Sigmoid colon (tissue), 7 donors: ENCODE measurements around the gene ASMTL. TPM values are rescaled to one million over a fixed set of nuclear protein-coding genes. Genes with fewer than 3 reads are reported as not detected.
A peak's percentile ranks its signal among the peaks of the same experiment; 100 is the strongest.

ENCODE experiments used
- DNase-seq: peaks from one replicate; pipeline ENCODE4 v3.0.0-alpha.2; 2019
- H3K27ac ChIP-seq, 4 donors: fragments of 200-600 bp; sonication (generic); one replicate each; pipeline ENCODE4 v1.5.1; 2016 to 2019; ENCODE audit warnings: mild to moderate bottlenecking in 1 of 4
- H3K27me3 ChIP-seq, 3 donors: fragments of 200-600 bp; sonication (generic); one replicate each; pipeline ENCODE4 v1.5.1; 2019; ENCODE audit warnings: mild to moderate bottlenecking in 1 of 3
- H3K36me3 ChIP-seq, 4 donors: fragments of 200-600 bp; sonication (generic); one replicate each; pipeline ENCODE4 v1.5.1; 2016 to 2019
- H3K4me1 ChIP-seq, 4 donors: fragments of 200-600 bp; sonication (generic); one replicate each; pipeline ENCODE4 v1.5.1; 2017 to 2019
- H3K4me3 ChIP-seq, 4 donors: fragments of 200-600 bp; sonication (generic); one replicate each; pipeline ENCODE4 v1.5.1; 2017 to 2019; ENCODE audit warnings: mild to moderate bottlenecking in 2 of 4, moderate library complexity in 1 of 4
- H3K9me3 ChIP-seq, 4 donors: fragments of 200-600 bp in 3 of 4; sonication (generic) in 3 of 4; one replicate each; pipeline versions ENCODE4 v1.5.1 to v1.6.1; 2013 to 2019
- EP300 ChIP-seq, 4 donors: sonication (generic); formaldehyde crosslinking; IDR thresholded peaks; one replicate each; pipeline ENCODE4 v1.6.1; 2017; ENCODE audit warnings: antibody characterized with exemption in 4 of 4
- POLR2A ChIP-seq, 2 donors: fragments of 450-650 bp; IDR thresholded peaks; one replicate each; pipeline ENCODE4 v1.6.1; 2016; ENCODE audit warnings: antibody characterized with exemption in 2 of 2, mild to moderate bottlenecking in 2 of 2, moderate library complexity in 2 of 2
- POLR2AphosphoS5 ChIP-seq, 4 donors: sonication (generic); formaldehyde crosslinking; IDR thresholded peaks; one replicate each; pipeline ENCODE4 v1.6.1; 2017; ENCODE audit warnings: antibody characterized with exemption in 4 of 4
- WGBS, 2 donors: extraction: QIAGEN DNeasy Blood & Tissue Kit; methylation state at CpG; one replicate each; pipeline ENCODE4 v1.1.7; 2013; 5-methylcytosine and 5-hydroxymethylcytosine counted together
- intact Hi-C: fragments of 100-400 bp; cut with DNase I; formaldehyde crosslinking; loops from one replicate; pipeline ENCODE4 v1.15.1; 2023
- polyA plus RNA-seq, 3 donors: library from polyadenylated mRNA; stranded (reverse); fragments of 200-250 nt; gene quantifications; one replicate each; pipeline ENCODE4 v1.2.3, GENCODE V29; 2013
- total RNA-seq, 4 donors: library from RNA; depleted of rRNA; stranded (reverse); fragments of >200 nt; gene quantifications; one replicate each; pipeline ENCODE4 v1.1.0, GENCODE V29; 2016
- TF ChIP-seq, protein P1 (sequence below), 4 experiments: fragments of 450-650 bp in 3 of 4; fragments of 200-600 bp in 1 of 4; IDR thresholded peaks; one replicate each; pipeline ENCODE4 v1.5.1; 2016 to 2019; ENCODE audit warnings: antibody characterized with exemption in 4 of 4, mild to moderate bottlenecking in 3 of 4, moderate library complexity in 2 of 4
- donor health status: healthy with polysubstance abuse.
- donor health status: Bipolar disorder and iron deficiency.
- donor health status: healthy.

ASMTL gene
- total and polyA plus RNA-seq, 7 donors = 11.8 to 30.6 (median 24.0) TPM

- Histone ChIP-seq H3K36me3 (peaks cover 0 to 29% (median 4%) of the 10 kb centered on the region in 4 donors), H3K27ac (no peak overlapping the region), H3K4me3 (no peak overlapping the region), H3K4me1 (peaks cover 0 to 22% (median 18%) of the 10 kb centered on the region in 4 donors), H3K9me3 (no peaks in the 10 kb centered on the region), H3K27me3 (no peaks in the 10 kb centered on the region)
- TF ChIP-seq, protein P1, sequence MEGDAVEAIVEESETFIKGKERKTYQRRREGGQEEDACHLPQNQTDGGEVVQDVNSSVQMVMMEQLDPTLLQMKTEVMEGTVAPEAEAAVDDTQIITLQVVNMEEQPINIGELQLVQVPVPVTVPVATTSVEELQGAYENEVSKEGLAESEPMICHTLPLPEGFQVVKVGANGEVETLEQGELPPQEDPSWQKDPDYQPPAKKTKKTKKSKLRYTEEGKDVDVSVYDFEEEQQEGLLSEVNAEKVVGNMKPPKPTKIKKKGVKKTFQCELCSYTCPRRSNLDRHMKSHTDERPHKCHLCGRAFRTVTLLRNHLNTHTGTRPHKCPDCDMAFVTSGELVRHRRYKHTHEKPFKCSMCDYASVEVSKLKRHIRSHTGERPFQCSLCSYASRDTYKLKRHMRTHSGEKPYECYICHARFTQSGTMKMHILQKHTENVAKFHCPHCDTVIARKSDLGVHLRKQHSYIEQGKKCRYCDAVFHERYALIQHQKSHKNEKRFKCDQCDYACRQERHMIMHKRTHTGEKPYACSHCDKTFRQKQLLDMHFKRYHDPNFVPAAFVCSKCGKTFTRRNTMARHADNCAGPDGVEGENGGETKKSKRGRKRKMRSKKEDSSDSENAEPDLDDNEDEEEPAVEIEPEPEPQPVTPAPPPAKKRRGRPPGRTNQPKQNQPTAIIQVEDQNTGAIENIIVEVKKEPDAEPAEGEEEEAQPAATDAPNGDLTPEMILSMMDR (IDR thresholded peaks at IDR 0.05) = no peak
- TF ChIP-seq POLR2A (IDR thresholded peaks at IDR 0.05) = no peak
- no peak for TF ChIP-seq POLR2AphosphoS5 (IDR thresholded peaks at IDR 0.05)
- TF ChIP-seq EP300 (IDR thresholded peaks at IDR 0.05) = no peak
- WGBS, 2 donors = 77 to 85% methylated on average over 15 of the region's 15 CpGs
- DNase-seq = peak; percentile 62
- intact Hi-C loops = no loop called here
Measured at GRCh38 chrX:1397001-1397400, 55.7 kb downstream of the ASMTL start.

DNA sequence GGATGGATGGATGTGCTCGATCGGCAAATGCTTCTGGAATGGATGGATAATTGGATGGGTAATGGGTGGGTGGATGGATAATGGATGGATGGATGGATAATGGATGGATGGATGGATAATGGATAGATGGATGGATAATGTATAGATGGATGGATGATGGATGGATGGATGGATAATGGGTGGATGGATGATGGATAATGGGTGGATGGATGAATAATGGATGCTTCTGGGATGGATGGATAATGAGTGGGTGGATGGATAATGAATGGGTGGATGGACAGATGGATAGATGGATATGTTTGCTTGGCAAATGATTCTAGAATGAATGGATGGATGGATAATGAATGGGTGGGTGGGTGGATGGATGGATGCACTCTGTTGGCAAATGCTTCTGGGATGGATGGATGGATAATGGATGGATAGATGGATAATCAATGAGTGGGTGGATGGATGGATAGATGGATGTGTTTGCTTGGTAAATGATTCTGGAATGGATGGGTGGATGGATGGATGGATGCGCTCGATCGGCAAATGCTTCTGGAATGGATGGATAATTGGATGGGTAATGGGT is 57.0 kb downstream of the ASMTL start:
- Histone ChIP-seq H3K27me3 (no peaks in the 10 kb centered on the region), H3K9me3 (no peaks in the 10 kb centered on the region), H3K4me1 (peaks cover 0 to 25% (median 23%) of the 10 kb centered on the region in 4 donors), H3K4me3 (no peak overlapping the region), H3K36me3 (peaks cover 0 to 17% (median 2%) of the 10 kb centered on the region in 4 donors), H3K27ac (no peak overlapping the region)
- intact Hi-C loops = no loop called here
- no peak for DNase-seq
- 98 to 99% methylated on average over 5 of the region's 5 CpGs for WGBS, 2 donors
- TF ChIP-seq POLR2A (IDR thresholded peaks at IDR 0.05) (no peak), POLR2AphosphoS5 (IDR thresholded peaks at IDR 0.05) (no peak), EP300 (IDR thresholded peaks at IDR 0.05) (no peak)
- TF ChIP-seq, protein P1 (IDR thresholded peaks at IDR 0.05) = no peak

- TF ChIP-seq EP300 (IDR thresholded peaks at IDR 0.05) = no peak
- TF ChIP-seq POLR2A (IDR thresholded peaks at IDR 0.05) = no peak
- TF ChIP-seq, protein P1 (IDR thresholded peaks at IDR 0.05) = no peak
- no peak for TF ChIP-seq POLR2AphosphoS5 (IDR thresholded peaks at IDR 0.05)
- H3K4me1 ChIP-seq = peaks cover 0 to 34% (median 31%) of the 10 kb centered on the region in 4 donors
- H3K9me3 ChIP-seq = no peaks in the 10 kb centered on the region
- peak; percentile 66 for DNase-seq
- intact Hi-C loops = loop anchor here (5.0 kb wide), 1 partner anchor 197 kb away; the partner anchor contains the start of gene AKAP17A
- 90 to 96% methylated on average over 22 of the region's 22 CpGs for WGBS, 2 donors
- H3K4me3 ChIP-seq = no peak overlapping the region
- H3K27ac ChIP-seq = peak overlapping the region in 2 of 4 donors; percentile 32 to 99
- H3K27me3 ChIP-seq = no peaks in the 10 kb centered on the region
- peaks cover 0 to 17% (median 7%) of the 10 kb centered on the region in 4 donors for H3K36me3 ChIP-seq
Measured at GRCh38 chrX:1394731-1395501, 57.8 kb downstream of the ASMTL start.

DNA sequence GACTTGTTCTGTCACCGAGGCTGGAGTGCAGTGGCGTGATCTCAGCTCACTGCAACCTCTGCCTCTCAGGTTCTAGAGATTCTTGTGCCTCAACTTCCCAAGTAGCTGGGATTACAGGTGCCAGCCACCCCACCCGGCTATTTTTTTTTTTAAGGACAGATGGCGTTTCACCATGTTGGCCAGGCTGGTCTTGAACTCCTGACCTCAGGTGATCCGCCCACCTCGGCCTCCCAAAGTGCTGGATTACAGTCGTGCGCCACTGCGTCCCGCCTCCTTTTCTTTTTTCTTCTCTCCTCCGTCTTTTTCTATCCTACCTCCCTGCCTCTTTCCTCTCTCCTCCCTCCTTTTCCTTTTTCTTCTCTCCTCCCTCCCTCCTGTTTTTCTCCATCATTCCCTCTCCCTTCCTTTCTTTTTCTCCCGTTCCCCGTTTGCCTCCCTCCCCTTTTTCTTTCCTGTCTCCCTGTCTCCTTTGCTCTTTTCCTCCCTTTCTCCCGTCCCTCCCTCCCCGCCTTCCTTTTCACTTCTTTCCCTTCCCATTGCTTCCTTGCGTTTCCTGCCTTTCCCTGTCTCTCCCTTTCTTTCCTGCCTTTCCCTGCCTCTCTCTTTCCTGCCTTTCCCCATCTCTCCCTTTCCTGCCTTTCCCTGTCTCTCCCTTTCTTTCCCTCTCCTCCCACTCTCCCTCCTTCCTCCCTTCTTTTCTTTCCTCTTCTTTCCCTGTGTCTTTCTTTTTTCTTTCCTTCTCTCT is 58.7 kb downstream of the ASMTL start:
- DNase-seq = peak; percentile 58
- TF ChIP-seq POLR2A (IDR thresholded peaks at IDR 0.05) (no peak), EP300 (IDR thresholded peaks at IDR 0.05) (no peak), POLR2AphosphoS5 (IDR thresholded peaks at IDR 0.05) (no peak)
- TF ChIP-seq, protein P1 (IDR thresholded peaks at IDR 0.05) = no peak
- WGBS, 2 donors = 69 to 80% methylated on average over 16 of the region's 16 CpGs
- Histone ChIP-seq H3K36me3 (peaks cover 7 to 24% (median 15%) of the 10 kb centered on the region in 4 donors), H3K27ac (peak overlapping the region; percentile 32 to 100 (median 98)), H3K4me1 (peaks cover 0 to 42% (median 40%) of the 10 kb centered on the region in 4 donors), H3K27me3 (no peaks in the 10 kb centered on the region), H3K9me3 (no peaks in the 10 kb centered on the region), H3K4me3 (no peak overlapping the region)
- intact Hi-C loops = loop anchor here (5.0 kb wide), 1 partner anchor 198 kb away; the partner anchor contains the start of gene AKAP17A
